Subcutaneous adipose tissue (tissue), 4 donors: Measurements from ENCODE around the gene HERC6. TPM values are rescaled to one million over a fixed set of nuclear protein-coding genes. Genes with fewer than 3 reads are reported as not detected.

Experiments
- total RNA-seq, 4 donors: library from RNA; depleted of rRNA; stranded (reverse); fragments of >200 nt; gene quantifications; one replicate each; pipeline ENCODE4 v1.1.0, GENCODE V29; 2016
- TF ChIP-seq, protein P1 (sequence below): fragments of 450-650 bp; IDR thresholded peaks from one replicate; pipeline ENCODE4 v1.5.1; 2016; ENCODE audit warnings: low read depth, mild to moderate bottlenecking, control low read depth, antibody characterized with exemption, moderate library complexity

The HERC6 gene
- 10 to 100 TPM in 1 of 4 donors, 1 to 10 TPM in 3; 4.2 to 13.2 (median 5.5) TPM for total RNA-seq

DNA sequence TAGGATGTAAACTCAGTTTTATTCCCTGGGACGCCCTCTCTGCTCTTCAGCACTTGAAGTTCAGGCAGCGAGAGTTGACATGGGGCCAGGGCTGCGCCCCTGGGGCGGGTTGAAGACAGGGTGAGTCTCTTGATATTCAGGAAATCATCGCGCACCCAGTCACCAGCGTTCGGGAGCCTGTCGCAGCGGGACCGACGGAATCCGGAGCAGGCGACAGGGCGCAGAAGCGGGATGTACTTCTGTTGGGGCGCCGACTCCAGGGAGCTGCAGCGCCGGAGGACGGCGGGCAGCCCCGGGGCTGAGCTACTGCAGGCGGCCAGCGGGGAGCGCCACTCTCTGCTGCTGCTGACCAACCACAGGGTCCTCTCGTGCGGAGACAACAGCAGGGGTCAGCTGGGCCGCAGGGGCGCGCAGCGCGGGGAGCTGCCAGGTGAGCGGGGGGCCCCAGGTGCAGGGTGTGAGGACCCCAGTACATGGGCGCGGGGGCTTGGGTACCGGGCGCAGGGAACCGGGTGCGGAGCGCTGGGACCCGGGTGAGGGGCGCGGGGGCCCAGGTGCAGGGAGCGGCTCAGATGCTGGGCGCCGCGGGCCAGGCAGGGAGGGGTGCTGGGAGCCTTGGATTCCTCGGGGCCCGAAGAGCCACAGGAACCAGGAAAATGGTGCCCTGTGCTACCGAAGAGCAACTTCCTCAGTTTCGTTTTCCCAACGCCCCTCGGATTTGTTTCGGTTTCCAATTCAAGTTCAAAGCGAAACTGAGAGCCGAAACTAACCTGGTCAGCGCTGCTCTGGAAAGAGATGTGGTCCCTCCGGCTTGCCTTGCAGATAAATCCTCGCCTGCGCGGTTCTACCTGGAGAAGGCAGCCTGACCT lies at the start of gene HERC6:
HERC6 (plus strand) TSS at position 162 of the 869 bp plus-strand sequence; CDS start at position 232, 70 bp downstream.
- TF ChIP-seq, protein P1, sequence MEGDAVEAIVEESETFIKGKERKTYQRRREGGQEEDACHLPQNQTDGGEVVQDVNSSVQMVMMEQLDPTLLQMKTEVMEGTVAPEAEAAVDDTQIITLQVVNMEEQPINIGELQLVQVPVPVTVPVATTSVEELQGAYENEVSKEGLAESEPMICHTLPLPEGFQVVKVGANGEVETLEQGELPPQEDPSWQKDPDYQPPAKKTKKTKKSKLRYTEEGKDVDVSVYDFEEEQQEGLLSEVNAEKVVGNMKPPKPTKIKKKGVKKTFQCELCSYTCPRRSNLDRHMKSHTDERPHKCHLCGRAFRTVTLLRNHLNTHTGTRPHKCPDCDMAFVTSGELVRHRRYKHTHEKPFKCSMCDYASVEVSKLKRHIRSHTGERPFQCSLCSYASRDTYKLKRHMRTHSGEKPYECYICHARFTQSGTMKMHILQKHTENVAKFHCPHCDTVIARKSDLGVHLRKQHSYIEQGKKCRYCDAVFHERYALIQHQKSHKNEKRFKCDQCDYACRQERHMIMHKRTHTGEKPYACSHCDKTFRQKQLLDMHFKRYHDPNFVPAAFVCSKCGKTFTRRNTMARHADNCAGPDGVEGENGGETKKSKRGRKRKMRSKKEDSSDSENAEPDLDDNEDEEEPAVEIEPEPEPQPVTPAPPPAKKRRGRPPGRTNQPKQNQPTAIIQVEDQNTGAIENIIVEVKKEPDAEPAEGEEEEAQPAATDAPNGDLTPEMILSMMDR: no peak

DNA sequence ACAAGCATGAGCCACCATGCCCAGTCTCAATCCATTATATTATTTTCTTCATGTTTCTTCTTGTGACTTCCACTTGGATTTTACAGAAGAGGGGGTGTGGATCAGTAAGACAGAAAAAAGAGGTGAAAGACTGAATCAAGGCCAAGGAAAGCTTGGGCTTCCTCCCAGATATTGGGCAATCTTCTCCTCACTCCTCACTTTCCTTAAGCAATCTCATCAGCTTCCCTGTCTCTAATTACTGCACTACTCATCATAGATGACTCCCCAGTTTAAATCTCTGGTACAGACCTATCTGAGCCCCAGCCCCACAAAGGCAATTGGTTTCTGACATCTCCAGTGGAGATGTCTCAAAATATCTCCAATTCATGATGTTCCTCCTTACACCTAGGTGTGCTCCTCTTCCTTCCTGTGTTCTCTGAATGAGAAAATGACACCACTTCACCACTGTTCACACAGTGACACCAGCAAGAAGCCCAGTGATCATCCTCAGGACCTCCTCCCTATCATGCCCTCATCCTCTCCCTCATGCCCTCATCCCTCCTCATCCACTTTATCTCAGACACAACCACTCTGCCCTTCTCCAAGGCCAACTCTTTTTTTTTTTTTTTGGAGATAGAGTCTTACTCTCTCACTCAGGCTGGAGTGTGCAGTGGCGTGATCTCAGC lies 44.8 kb upstream of the HERC6 start:
- TF ChIP-seq, protein P1: no peak

DNA sequence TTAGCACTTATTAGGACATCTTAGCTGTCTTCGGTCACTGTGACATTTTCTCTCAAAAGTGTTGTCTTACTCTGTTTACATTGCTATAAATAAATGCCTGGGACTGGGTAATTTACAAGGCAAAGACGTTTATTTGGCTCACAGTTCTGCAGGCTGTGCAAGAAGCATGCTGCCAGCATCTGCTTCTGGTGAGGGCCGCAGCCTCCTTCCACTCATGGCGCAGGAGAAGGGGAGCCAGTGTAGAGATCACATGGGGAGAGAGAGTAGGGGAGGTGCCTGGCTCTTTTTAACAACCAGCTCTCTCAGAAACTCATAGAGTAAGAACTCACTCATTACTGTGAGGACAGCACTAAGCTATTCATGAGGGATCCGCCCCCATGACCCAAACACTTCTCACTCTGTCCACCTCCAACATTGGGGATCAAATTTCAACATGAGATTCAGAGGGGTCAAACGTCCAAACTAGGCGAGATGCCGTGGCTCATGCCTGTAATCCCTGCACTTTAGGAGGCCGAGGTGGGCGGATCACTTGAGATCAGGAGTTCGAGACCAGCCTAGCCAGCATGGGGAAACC lies 43.5 kb upstream of the HERC6 start:
- TF ChIP-seq, protein P1: no peak

DNA sequence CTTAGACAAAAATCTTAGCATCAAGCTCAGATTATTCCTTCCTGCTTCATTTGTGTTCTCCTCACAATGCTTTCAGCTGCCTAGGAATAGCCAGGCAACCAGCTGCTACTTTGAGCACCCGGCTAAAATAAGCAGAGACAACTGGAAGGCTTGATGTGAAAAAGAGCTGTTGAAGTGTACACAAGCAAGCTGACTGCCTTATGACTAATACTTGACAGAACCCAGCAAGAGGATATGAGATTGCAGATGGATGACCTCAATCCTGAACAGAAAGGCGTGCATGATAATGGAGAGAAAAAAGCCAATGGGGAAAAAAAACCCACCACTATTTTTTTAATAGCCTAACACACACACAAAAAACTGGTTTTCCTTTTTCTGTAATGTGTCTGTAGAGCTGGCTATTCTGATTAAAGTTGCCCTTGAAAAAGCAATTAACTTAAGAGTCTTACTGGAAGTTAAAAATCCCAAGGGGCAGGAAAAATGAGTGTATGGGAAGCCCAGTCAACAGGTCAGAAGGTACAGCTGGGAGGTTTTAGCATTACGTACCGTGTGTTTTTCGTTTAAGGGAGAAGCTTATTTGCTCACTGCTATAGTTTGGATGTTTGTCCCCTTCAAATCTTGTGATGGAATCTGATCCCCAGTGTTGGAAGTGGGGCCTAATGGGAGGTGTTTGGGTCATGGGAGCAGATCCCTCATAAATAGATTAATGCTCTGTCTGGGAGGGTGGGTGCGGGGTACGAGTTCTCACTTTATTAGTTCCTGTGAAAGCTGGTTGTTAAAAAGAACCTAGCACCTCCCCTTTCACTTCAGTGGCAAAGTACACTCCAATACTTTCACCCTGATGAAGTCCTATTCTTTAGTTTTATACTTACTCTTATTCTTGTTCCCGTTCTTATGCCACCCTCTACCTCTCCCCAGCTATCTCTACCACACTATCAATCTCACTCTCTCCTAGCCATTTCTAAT lies 37.1 kb upstream of the HERC6 start:
- TF ChIP-seq, protein P1: no peak

DNA sequence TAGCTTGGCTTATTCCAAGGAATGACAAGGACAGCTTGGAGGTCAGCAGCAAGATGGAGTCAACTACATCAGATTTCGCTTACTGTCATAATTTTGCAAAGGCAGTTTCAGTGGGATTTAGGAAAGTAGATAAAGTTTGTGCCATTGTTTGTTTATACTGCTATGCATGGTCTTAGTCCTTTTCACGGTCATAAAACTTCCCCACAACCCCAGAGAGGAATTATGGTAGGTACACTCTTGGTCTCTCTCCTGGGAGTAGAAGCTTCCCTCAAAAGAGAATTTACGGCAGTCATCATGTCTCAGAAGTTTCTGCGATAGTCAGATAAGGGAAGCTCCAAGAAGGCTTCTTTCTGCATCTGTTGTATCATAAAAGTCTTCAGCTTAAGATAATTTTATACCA lies 27.9 kb upstream of the HERC6 start:
- TF ChIP-seq, protein P1: no peak

DNA sequence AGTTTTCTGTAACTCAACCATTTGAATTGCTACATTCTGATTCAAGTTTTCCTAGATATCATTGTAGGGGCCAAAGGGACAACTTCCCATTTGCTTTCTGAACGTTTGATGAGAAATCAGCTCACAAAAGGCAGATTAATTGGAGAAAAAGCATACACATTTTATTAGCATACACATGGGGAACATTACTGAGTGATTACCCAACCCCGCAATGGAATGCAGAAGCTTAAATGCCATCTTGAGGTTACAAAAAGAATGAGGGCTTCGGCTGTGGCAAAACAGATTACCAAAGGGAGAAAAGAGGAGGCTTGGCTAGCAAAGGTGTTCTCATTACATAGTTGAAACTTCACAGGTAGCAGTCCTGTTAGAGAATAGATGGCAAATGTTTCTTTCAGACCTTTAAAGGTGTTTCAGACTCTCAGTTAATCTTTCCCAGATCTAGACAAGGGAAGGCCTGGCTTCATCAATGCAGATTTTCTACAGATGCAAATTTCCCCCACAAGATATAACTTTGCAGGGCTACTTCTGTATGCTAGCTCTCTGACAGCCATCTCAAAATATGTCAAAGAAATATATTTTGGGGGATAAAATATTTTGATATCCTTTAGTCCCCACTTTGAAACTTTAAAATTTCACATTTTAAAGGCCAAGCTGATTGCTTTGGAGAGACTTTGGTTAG lies 26.5 kb upstream of the HERC6 start:
- TF ChIP-seq, protein P1: no peak
